ENCODE data around the gene MS4A1. TPM values are rescaled to one million over a fixed set of nuclear protein-coding genes. Genes with fewer than 3 reads are reported as not detected.

The MS4A1 gene
- total RNA-seq, 1 experiment from 2014 or later = not detected

- H3K27ac Mint-ChIP-seq = no peak overlapping the region
Observed at GRCh38 chr11:60431251-60431650, 24.4 kb upstream of the MS4A1 start.

More at GRCh38 chr11:60431251-60431650, 24.4 kb upstream of the MS4A1 start:
- no peak overlapping the region for H3T11ph ChIP-seq (ENCODE audit: low read length)
- H2AFZ ChIP-seq (ENCODE audit: low read length) = no peak overlapping the region
- no peak overlapping the region for H2BK5ac ChIP-seq (ENCODE audit: insufficient read length, low read length)
- no peak overlapping the region for H4K8ac ChIP-seq (replicated peaks; ENCODE audit: insufficient read length, low read depth, low read length)
- no peak overlapping the region for H3K4me3 Mint-ChIP-seq
- no peaks in the 10 kb centered on the region for H4K20me1 ChIP-seq (ENCODE audit: control insufficient read depth, insufficient read depth, insufficient read length)
- H3K4me2 ChIP-seq (ENCODE audit: insufficient read depth, insufficient read length, low read length) = no peak overlapping the region
- no peaks in the 10 kb centered on the region for H3K27me3 ChIP-seq (ENCODE audit: insufficient read depth, low read length)
- no peak overlapping the region for H3K27ac ChIP-seq (ENCODE audit: insufficient read length, low read depth, low read length)
- H3K4me1 ChIP-seq (ENCODE audit: insufficient read depth, low read length) = no peaks in the 10 kb centered on the region
- no peaks in the 10 kb centered on the region for H3K9me3 ChIP-seq (ENCODE audit: control insufficient read depth, low read depth, low read length)
- H3K23me2 ChIP-seq (ENCODE audit: insufficient read length, low read depth, low read length, poor library complexity, severe bottlenecking) = no peaks in the 10 kb centered on the region
- no peaks in the 10 kb centered on the region for H3K79me2 ChIP-seq (ENCODE audit: insufficient read depth, low read length)
- H3K14ac ChIP-seq (ENCODE audit: insufficient read depth, low read length) = no peak overlapping the region
- H2AK5ac ChIP-seq (ENCODE audit: insufficient read length, low read length) = no peak overlapping the region
- no peak overlapping the region for H2BK15ac ChIP-seq (ENCODE audit: low read depth, low read length)
- H3K4me1 Mint-ChIP-seq = peaks cover 0 to 4% of the 10 kb centered on the region in 2 experiments; a peak in 2 of 4 replicates
- H2BK120ac ChIP-seq (ENCODE audit: low read depth, low read length, poor library complexity, severe bottlenecking) = no peak overlapping the region
- no peak overlapping the region for H3K56ac ChIP-seq (ENCODE audit: insufficient read length, low read depth, low read length)
- H3K23ac ChIP-seq (ENCODE audit: insufficient read length, low read depth, low read length) = no peak overlapping the region
- no CpG with 5 or more reads among the region's 2 CpGs for WGBS (ENCODE audit: extremely low coverage, insufficient read length, low lambda C conversion rate)
- H3K27me3 Mint-ChIP-seq (ENCODE audit: low read depth) = peaks cover 5% of the 10 kb centered on the region; the same call in 1 of the 2 replicates
- H3K36me3 Mint-ChIP-seq (ENCODE audit: insufficient read depth in 1 of 3, low read depth in 3 of 3) = peaks cover 0 to 5% (median 0%) of the 10 kb centered on the region in 3 experiments; a peak in 1 of 7 replicates
- peaks cover 0 to 4% of the 10 kb centered on the region in 2 experiments; a peak in 1 of 5 replicates for H3K9me3 Mint-ChIP-seq
- no peak for TF ChIP-seq CTCF (conservative IDR thresholded peaks at IDR 0.05)
- no peak for DNase-seq
- no peak overlapping the region for H4K91ac ChIP-seq (ENCODE audit: insufficient read length, low read depth, low read length)
- no peak overlapping the region for H2BK12ac ChIP-seq (ENCODE audit: insufficient read length, low read depth, low read length)
- no peak overlapping the region for H3K4ac ChIP-seq (ENCODE audit: low read depth, low read length)
- no peaks in the 10 kb centered on the region for H3K79me1 ChIP-seq (ENCODE audit: insufficient read depth, low read depth, low read length, poor library complexity, severe bottlenecking)
- H4K5ac ChIP-seq (ENCODE audit: insufficient read length, low read depth, low read length) = no peak overlapping the region
- no peak overlapping the region for H3K9ac ChIP-seq (ENCODE audit: extremely low read depth, insufficient read length, low read length)
- H3K18ac ChIP-seq (ENCODE audit: insufficient read length, low read depth, low read length) = no peak overlapping the region
- H2BK20ac ChIP-seq (ENCODE audit: low read depth, low read length, poor library complexity, severe bottlenecking) = no peak overlapping the region

Data from H9 (cell line).